ENCODE results near the gene OSBPL7. TPM values are rescaled to one million over a fixed set of nuclear protein-coding genes. Genes with fewer than 3 reads are reported as not detected.
A peak's percentile ranks its signal among the peaks of the same experiment; 100 is the strongest.

OSBPL7 gene
- total and polyA plus RNA-seq, 4 donors: 7.6 to 25.3 (median 11.0) TPM

DNA sequence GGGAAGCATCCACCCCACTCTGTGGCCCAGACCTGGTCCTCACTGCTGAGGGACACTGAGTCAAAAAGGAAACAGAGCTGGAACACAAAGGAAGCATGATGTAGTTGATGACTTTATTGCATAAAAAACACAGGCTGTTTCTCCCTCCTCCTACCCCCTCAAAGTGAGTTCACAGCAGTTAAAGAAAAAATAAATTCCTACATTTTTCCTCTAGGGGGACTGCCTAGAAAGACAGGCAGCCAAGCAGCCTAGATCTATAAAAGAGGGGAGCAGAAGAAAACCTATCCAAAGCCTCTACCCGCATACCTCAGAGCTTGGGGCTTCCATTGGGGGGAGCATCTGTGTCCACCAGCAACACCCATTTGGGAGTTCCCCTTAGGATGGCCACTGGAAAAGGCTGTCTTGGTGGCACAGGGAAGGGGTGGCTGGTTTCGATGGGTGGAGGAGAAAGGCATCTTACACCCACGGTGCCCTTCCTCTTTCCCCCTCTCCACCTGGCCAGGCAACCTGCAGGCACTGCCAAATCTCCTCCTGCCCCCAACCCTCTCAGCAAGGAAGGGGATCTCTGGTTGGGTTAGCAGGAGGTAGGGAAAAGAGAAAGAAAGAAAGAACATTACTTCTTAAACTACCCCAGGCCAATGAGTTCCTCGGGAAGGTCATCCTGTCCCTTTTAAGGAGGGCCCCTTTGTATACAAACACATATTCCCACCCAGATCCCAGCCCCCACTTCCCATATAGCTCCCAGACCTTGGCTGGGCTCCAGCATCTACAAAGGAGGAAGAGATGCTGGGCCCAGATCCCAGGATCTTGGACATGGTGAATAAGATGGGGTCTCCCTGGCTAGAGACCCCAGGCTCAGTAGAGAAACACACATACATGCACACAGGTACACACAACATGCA lies 23.5 kb upstream of the OSBPL7 start:
- Histone ChIP-seq H3K9me3 (ENCODE audit: control insufficient read depth in 4 of 4, insufficient read depth in 3 of 4, low read length in 3 of 4) (no peaks in the 10 kb centered on the region), H3K4me3 (no peak overlapping the region), H3K36me3 (ENCODE audit: control insufficient read depth in 4 of 4, insufficient read depth in 4 of 4, low read length in 4 of 4) (no peaks in the 10 kb centered on the region), H3K9ac (ENCODE audit: insufficient read depth in 1 of 2, low read length in 2 of 2) (no peak overlapping the region), H3K27me3 (ENCODE audit: control insufficient read depth in 3 of 3, insufficient read depth in 3 of 3, low read length in 2 of 3) (peaks cover 2 to 30% (median 24%) of the 10 kb centered on the region in 3 donors), H3K27ac (ENCODE audit: low read depth in 1 of 2, low read length in 1 of 2) (no peak overlapping the region), H3K4me1 (ENCODE audit: control insufficient read depth in 5 of 5, insufficient read depth in 5 of 5, low read length in 5 of 5) (peaks cover 0 to 72% (median 22%) of the 10 kb centered on the region in 5 donors)
- WGBS, 2 donors: 61% methylated on average over 4 of the region's 4 CpGs
- TF ChIP-seq CTCF (IDR thresholded peaks at IDR 0.05; ENCODE audit: control extremely low read depth, extremely low read depth): no peak
- ATAC-seq (ENCODE audit: insufficient read depth, low FRiP score): no peak
- peak; percentile 81 to 90 (median 88) for DNase-seq

DNA sequence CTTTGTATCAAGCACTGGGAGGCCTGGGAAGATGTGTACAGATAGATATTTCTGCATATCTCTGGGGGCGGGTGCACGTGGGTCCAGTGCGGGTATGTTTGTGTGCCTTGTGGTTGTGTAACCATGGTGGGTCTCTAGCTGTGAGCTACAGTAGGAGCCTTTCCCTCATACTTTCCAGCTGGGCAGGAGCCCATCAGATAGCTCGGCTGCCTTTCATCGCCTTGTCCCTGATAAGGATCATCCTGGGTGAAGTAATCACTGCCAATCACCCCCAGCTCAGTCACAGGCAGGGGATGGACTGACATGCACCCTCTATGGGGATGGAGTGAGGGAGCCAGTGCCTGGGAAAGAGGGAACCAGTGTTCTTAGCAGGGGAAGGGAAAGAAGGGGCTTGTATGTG lies 22.6 kb upstream of the OSBPL7 start:
- Histone ChIP-seq H3K9me3 (ENCODE audit: control insufficient read depth in 4 of 4, insufficient read depth in 3 of 4, low read length in 3 of 4) (no peaks in the 10 kb centered on the region), H3K9ac (ENCODE audit: insufficient read depth in 1 of 2, low read length in 2 of 2) (no peak overlapping the region), H3K4me1 (ENCODE audit: control insufficient read depth in 5 of 5, insufficient read depth in 5 of 5, low read length in 5 of 5) (peaks cover 0 to 80% (median 23%) of the 10 kb centered on the region in 5 donors), H3K4me3 (no peak overlapping the region), H3K36me3 (ENCODE audit: control insufficient read depth in 4 of 4, insufficient read depth in 4 of 4, low read length in 4 of 4) (no peaks in the 10 kb centered on the region), H3K27ac (ENCODE audit: low read depth in 1 of 2, low read length in 1 of 2) (no peak overlapping the region), H3K27me3 (ENCODE audit: control insufficient read depth in 3 of 3, insufficient read depth in 3 of 3, low read length in 2 of 3) (peaks cover 2 to 25% (median 19%) of the 10 kb centered on the region in 3 donors)
- DNase-seq (peak; percentile 47 to 73 (median 52)), ATAC-seq (ENCODE audit: insufficient read depth, low FRiP score) (no peak)
- 58 to 76% methylated on average over 5 of the region's 5 CpGs for WGBS, 2 donors
- TF ChIP-seq CTCF (IDR thresholded peaks at IDR 0.05; ENCODE audit: control extremely low read depth, extremely low read depth): no peak

DNA sequence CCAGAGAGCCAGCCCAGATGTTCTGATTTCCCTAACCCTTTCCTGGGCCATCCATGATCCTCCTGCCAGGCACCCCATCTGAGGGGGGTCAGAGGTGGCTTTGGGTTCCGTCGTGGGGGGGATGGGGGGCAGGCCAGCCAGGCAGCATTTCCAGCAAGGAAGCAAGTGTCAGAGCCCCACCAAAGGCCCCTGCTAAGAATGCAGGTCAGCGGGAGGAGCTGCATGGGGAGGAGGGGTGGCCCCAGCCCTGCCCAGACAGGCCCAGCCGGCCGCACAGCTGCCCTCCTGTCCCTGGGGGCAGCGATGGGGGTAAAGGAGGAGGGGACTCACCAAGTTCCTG lies 21.8 kb upstream of the OSBPL7 start:
- no peak for TF ChIP-seq CTCF (IDR thresholded peaks at IDR 0.05; ENCODE audit: control extremely low read depth, extremely low read depth)
- Histone ChIP-seq H3K4me3 (no peak overlapping the region), H3K4me1 (ENCODE audit: control insufficient read depth in 5 of 5, insufficient read depth in 5 of 5, low read length in 5 of 5) (peaks cover 0 to 80% (median 23%) of the 10 kb centered on the region in 5 donors), H3K27me3 (ENCODE audit: control insufficient read depth in 3 of 3, insufficient read depth in 3 of 3, low read length in 2 of 3) (peaks cover 0 to 17% (median 10%) of the 10 kb centered on the region in 3 donors), H3K9ac (ENCODE audit: insufficient read depth in 1 of 2, low read length in 2 of 2) (no peak overlapping the region), H3K9me3 (ENCODE audit: control insufficient read depth in 4 of 4, insufficient read depth in 3 of 4, low read length in 3 of 4) (no peaks in the 10 kb centered on the region), H3K36me3 (ENCODE audit: control insufficient read depth in 4 of 4, insufficient read depth in 4 of 4, low read length in 4 of 4) (peaks cover 0 to 8% (median 3%) of the 10 kb centered on the region in 4 donors), H3K27ac (ENCODE audit: low read depth in 1 of 2, low read length in 1 of 2) (no peak overlapping the region)
- WGBS, 2 donors: 35 to 45% methylated on average over 6 of the region's 6 CpGs
- DNase-seq (no peak), ATAC-seq (ENCODE audit: insufficient read depth, low FRiP score) (no peak)
